Right atrium auricular region (tissue), 2 donors: ENCODE measurements around the gene MPPED2. TPM values are rescaled to one million over a fixed set of nuclear protein-coding genes. Genes with fewer than 3 reads are reported as not detected.
A peak's percentile ranks its signal among the peaks of the same experiment; 100 is the strongest.

Experiments used
- DNase-seq: peaks from one replicate; pipeline ENCODE4 v3.0.0-alpha.2; 2019; ENCODE audit warnings: low spot score
- H3K27ac ChIP-seq, 2 donors: fragments of 200-600 bp; sonication (generic); 1 replicate in 1 of 2; 2 replicates in 1 of 2; pipeline ENCODE4 v1.5.1; 2016 to 2019
- H3K27me3 ChIP-seq, 2 donors: fragments of 200-600 bp; sonication (generic); one replicate each; pipeline versions ENCODE4 v1.5.1 to v1.6.0; 2017 to 2019
- H3K36me3 ChIP-seq: fragments of 200-600 bp; sonication (generic); one replicate; pipeline ENCODE4 v1.5.1; 2016
- H3K4me1 ChIP-seq, 2 donors: fragments of 200-600 bp; sonication (generic); one replicate each; pipeline versions ENCODE4 v1.5.1 to v1.6.0; 2017 to 2019
- H3K4me3 ChIP-seq, 2 donors: fragments of 200-600 bp; sonication (generic); 1 replicate in 1 of 2; 2 replicates in 1 of 2; pipeline ENCODE4 v1.5.1; 2017 to 2019; ENCODE audit warnings: mild to moderate bottlenecking in 1 of 2, moderate library complexity in 1 of 2
- H3K9me3 ChIP-seq, 2 donors: fragments of 200-600 bp; sonication (generic); one replicate each; pipeline ENCODE4 v1.5.1; 2019
- total RNA-seq, 2 donors: library from RNA; depleted of rRNA; stranded (reverse); fragments of >200 nt; gene quantifications; one replicate each; pipeline ENCODE4 v1.1.0, GENCODE V29; 2016
- TF ChIP-seq, protein P1 (sequence below), 2 donors: fragments of 200-600 bp; sonication (generic); IDR thresholded peaks; one replicate each; pipeline ENCODE4 v1.5.1; 2019; ENCODE audit warnings: antibody characterized with exemption in 2 of 2

Gene MPPED2
- total RNA-seq, 2 donors from 2014 or later, result 1.1 to 1.6 TPM

DNA sequence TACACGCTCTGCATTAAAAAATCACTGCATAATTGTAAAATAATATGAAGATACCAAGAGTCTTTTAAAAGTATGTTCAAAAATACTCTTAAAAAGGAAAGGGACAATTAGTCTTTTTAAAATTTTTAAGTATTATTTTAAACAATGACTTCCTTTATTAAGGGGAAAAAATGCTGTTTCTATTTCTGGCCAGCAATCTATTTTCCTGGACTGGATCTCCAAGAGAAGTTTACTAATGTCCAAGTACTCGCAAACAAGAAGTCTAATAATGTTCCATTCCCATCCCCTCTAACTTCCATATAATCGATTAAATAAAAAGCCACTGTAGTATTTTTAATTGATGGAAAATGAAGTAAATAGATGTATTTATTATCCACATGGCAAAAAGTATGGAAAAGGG lies 123.7 kb downstream of the MPPED2 start:
- Histone ChIP-seq H3K9me3 (no peaks in the 10 kb centered on the region), H3K27me3 (no peaks in the 10 kb centered on the region), H3K36me3 (no peaks in the 10 kb centered on the region), H3K27ac (peak overlapping the region in 1 of 2 donors; percentile 14), H3K4me1 (peaks cover 0 to 10% of the 10 kb centered on the region in 2 donors), H3K4me3 (no peak overlapping the region)
- TF ChIP-seq, protein P1, sequence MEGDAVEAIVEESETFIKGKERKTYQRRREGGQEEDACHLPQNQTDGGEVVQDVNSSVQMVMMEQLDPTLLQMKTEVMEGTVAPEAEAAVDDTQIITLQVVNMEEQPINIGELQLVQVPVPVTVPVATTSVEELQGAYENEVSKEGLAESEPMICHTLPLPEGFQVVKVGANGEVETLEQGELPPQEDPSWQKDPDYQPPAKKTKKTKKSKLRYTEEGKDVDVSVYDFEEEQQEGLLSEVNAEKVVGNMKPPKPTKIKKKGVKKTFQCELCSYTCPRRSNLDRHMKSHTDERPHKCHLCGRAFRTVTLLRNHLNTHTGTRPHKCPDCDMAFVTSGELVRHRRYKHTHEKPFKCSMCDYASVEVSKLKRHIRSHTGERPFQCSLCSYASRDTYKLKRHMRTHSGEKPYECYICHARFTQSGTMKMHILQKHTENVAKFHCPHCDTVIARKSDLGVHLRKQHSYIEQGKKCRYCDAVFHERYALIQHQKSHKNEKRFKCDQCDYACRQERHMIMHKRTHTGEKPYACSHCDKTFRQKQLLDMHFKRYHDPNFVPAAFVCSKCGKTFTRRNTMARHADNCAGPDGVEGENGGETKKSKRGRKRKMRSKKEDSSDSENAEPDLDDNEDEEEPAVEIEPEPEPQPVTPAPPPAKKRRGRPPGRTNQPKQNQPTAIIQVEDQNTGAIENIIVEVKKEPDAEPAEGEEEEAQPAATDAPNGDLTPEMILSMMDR (IDR thresholded peaks at IDR 0.05), result no peak
- no peak for DNase-seq

DNA sequence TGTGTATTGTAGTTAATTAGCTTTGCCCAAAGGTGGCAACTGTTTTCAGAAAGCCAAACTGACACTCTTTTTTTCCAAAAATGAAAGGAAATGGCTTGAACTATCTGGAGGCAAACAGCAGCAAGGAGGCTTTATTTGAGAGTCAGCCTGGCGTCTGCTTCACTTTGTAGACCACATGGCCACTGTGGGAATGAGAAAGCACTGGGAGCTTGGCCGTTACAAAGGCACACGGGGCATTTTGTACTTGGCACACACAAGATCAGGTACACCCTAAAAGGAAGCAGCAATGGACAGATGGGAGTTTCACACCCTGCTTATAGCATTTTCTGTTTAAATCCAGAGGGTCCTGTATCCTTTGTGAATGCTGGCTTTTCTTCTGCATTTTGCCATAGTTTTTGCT lies 126.3 kb downstream of the MPPED2 start:
- Histone ChIP-seq H3K4me1 (peaks cover 0 to 10% of the 10 kb centered on the region in 2 donors), H3K36me3 (no peaks in the 10 kb centered on the region), H3K9me3 (no peaks in the 10 kb centered on the region), H3K4me3 (no peak overlapping the region), H3K27me3 (no peaks in the 10 kb centered on the region), H3K27ac (no peak overlapping the region)
- DNase-seq, result no peak
- TF ChIP-seq, protein P1 (IDR thresholded peaks at IDR 0.05), result no peak

DNA sequence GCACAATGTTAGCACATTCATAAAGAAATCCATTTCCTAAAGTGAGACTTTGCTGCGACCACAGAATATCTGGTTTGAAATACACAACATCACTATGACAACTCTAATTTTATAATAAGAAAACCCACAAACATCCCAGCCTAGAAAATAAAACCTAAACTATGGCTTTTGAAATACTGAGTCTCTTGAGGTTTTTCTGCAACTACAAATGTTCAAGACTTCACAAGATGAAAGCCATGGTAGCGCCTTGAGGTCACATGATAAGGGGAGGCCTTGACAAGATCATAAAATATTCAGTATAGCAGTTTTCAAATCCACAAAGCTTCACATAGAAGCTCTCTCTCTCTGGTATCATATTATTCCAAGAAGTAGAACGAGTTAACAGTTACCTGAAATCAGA lies 126.8 kb downstream of the MPPED2 start:
- Histone ChIP-seq H3K27ac (no peak overlapping the region), H3K27me3 (no peaks in the 10 kb centered on the region), H3K4me3 (no peak overlapping the region), H3K9me3 (no peaks in the 10 kb centered on the region), H3K36me3 (no peaks in the 10 kb centered on the region), H3K4me1 (peaks cover 0 to 15% of the 10 kb centered on the region in 2 donors)
- DNase-seq, result no peak
- TF ChIP-seq, protein P1 (IDR thresholded peaks at IDR 0.05), result no peak

DNA sequence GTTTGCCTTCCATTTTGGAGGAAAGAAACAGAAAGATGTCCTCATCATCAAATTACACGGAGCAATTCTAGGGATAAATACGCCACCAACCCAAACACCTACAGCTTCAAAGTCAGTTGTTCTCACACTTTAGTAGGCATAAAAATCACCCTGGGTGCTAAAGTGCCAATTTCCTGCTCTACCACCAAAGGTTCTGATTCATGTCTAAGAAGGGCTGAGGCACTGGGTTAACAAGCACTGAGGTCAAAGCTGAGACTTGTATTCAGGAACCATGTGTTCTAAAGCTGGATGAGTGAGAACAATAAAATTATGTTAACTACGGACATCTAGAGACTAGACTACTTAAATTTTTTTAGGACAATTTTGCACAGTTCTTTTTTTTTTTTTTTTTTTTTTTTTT lies 127.6 kb downstream of the MPPED2 start:
- H3K4me3 ChIP-seq, result no peak overlapping the region
- no peak overlapping the region for H3K27ac ChIP-seq
- no peaks in the 10 kb centered on the region for H3K36me3 ChIP-seq
- TF ChIP-seq, protein P1 (IDR thresholded peaks at IDR 0.05), result no peak
- DNase-seq, result no peak
- no peaks in the 10 kb centered on the region for H3K9me3 ChIP-seq
- peaks cover 0 to 21% of the 10 kb centered on the region in 2 donors for H3K4me1 ChIP-seq
- H3K27me3 ChIP-seq, result no peaks in the 10 kb centered on the region

DNA sequence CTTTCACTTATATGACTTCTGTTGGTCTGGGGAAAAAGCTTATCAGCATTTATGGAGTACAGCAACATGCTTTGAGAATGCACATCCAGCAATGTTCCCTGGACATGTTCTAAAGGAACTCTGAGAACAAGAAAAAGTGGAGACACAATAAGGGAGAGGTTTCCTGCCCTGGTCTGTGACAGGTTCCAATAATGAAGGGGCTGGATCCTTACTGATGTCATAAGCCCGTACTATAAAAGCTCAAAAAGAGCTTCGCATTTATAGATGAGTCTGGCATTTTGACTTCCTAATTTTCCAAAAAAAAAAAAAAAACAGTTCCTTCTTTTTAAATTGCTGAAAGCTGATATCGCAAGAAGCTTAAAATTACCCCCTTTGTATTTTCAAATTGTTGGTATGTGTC lies 129.1 kb downstream of the MPPED2 start:
- no peaks in the 10 kb centered on the region for H3K9me3 ChIP-seq
- no peaks in the 10 kb centered on the region for H3K27me3 ChIP-seq
- no peak overlapping the region for H3K27ac ChIP-seq
- no peak overlapping the region for H3K4me3 ChIP-seq
- TF ChIP-seq, protein P1 (IDR thresholded peaks at IDR 0.05), result no peak
- no peaks in the 10 kb centered on the region for H3K36me3 ChIP-seq
- DNase-seq, result no peak
- peaks cover 0 to 24% of the 10 kb centered on the region in 2 donors for H3K4me1 ChIP-seq

DNA sequence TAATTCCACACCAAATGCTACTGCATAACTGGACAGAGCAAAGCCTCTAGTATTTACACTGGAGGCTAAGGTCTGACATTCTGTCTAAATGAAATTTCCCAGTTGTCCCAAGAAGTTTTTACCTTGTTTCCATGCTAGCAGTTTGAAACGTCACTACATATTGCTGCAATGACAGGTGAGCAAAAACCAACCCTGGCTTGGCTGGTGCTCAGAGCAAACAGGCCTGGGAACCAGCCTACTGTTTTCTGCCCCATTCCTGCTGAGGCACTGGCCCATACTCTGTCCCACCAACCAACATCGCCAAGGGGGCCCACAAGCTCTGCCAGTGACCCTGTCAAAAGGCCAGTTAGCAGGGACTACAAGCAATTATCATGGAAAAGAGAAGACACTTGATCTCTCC lies 131.1 kb downstream of the MPPED2 start:
- TF ChIP-seq, protein P1 (IDR thresholded peaks at IDR 0.05), result no peak
- H3K27ac ChIP-seq, result no peak overlapping the region

More for the DNA sequence above, 131.1 kb downstream of the MPPED2 start:
- no peak for DNase-seq
- no peaks in the 10 kb centered on the region for H3K9me3 ChIP-seq
- no peaks in the 10 kb centered on the region for H3K27me3 ChIP-seq
- H3K36me3 ChIP-seq, result no peaks in the 10 kb centered on the region
- H3K4me1 ChIP-seq, result peaks cover 0 to 31% of the 10 kb centered on the region in 2 donors
- H3K4me3 ChIP-seq, result no peak overlapping the region
